Astrocyte (in vitro differentiated cells and primary cell): Measurements from ENCODE around the gene MARCHF10. TPM values are rescaled to one million over a fixed set of nuclear protein-coding genes. Genes with fewer than 3 reads are reported as not detected.
A peak's percentile ranks its signal among the peaks of the same experiment; 100 is the strongest.

Source experiments
- DNase-seq: peaks from one replicate; pipeline ENCODE4 v3.0.0-alpha.2; 2010; ENCODE audit warnings: low read depth
- FAIRE-seq: peaks from 2 replicates; lab custom pipeline; 2011; peaks lifted over from hg19 to GRCh38; lab: Jason Lieb, UNC
- H2AFZ ChIP-seq: 2 replicates; pipeline ENCODE4 v1.6.0; 2012; ENCODE audit warnings: low read depth, low read length, inconsistent platforms
- H3K27ac ChIP-seq: 2 replicates; pipeline ENCODE4 v1.5.1; 2011; ENCODE audit warnings: low read depth, low read length, inconsistent platforms
- H3K27me3 ChIP-seq: 2 replicates; pipeline ENCODE4 v1.6.0; 2011; ENCODE audit warnings: low read length, inconsistent platforms; ENCODE audit not compliant: insufficient read depth
- H3K36me3 ChIP-seq: 2 replicates; pipeline ENCODE4 v1.5.1; 2011; ENCODE audit warnings: low read length, inconsistent platforms; ENCODE audit not compliant: insufficient read depth
- H3K4me1 ChIP-seq: 2 replicates; pipeline ENCODE4 v1.5.1; 2011; ENCODE audit warnings: low read length, inconsistent platforms; ENCODE audit not compliant: insufficient read depth
- H3K4me2 ChIP-seq: 2 replicates; pipeline ENCODE4 v1.6.0; 2012; ENCODE audit warnings: low read length, inconsistent platforms
- H3K4me3 ChIP-seq: 2 replicates; pipeline ENCODE4 v1.5.1; 2011; ENCODE audit warnings: low read depth, mild to moderate bottlenecking, low read length, inconsistent platforms; ENCODE audit not compliant: insufficient read depth
- H3K79me2 ChIP-seq: 2 replicates; pipeline ENCODE4 v1.6.0; 2012; ENCODE audit warnings: mild to moderate bottlenecking, low read length, inconsistent platforms; ENCODE audit not compliant: insufficient read depth
- H3K9ac ChIP-seq: 2 replicates; pipeline ENCODE4 v1.6.0; 2012; ENCODE audit warnings: mild to moderate bottlenecking, low read length, inconsistent platforms
- H3K9me3 ChIP-seq: 2 replicates; pipeline ENCODE4 v1.5.1; 2012; ENCODE audit warnings: low read depth, mild to moderate bottlenecking, low read length, inconsistent platforms; ENCODE audit not compliant: insufficient read depth
- H4K20me1 ChIP-seq: 2 replicates; pipeline ENCODE4 v1.6.0; 2012; ENCODE audit warnings: low read length, inconsistent platforms; ENCODE audit not compliant: insufficient read depth
- H3K27ac Mint-ChIP-seq: one replicate; pipeline ENCODE4 v1.8.0; 2021; ENCODE audit warnings: mild to moderate bottlenecking, mixed read lengths; ENCODE audit not compliant: unreplicated experiment
- H3K27me3 Mint-ChIP-seq: one replicate; pipeline ENCODE4 v1.8.0; 2021; ENCODE audit warnings: low read depth, mixed read lengths; ENCODE audit not compliant: unreplicated experiment
- H3K36me3 Mint-ChIP-seq: one replicate; pipeline ENCODE4 v1.8.0; 2021; ENCODE audit warnings: low read depth, mixed read lengths; ENCODE audit not compliant: unreplicated experiment
- H3K4me1 Mint-ChIP-seq: one replicate; pipeline ENCODE4 v1.8.0; 2021; ENCODE audit warnings: low read depth, mixed read lengths; ENCODE audit not compliant: unreplicated experiment
- H3K4me3 Mint-ChIP-seq: one replicate; pipeline ENCODE4 v1.8.0; 2021; ENCODE audit warnings: mild to moderate bottlenecking, moderate library complexity, mixed read lengths; ENCODE audit not compliant: unreplicated experiment
- H3K9me3 Mint-ChIP-seq: one replicate; pipeline ENCODE4 v1.8.0; 2021; ENCODE audit warnings: mild to moderate bottlenecking, mixed read lengths; ENCODE audit not compliant: unreplicated experiment
- CTCF ChIP-seq: IDR thresholded peaks from 2 replicates; pipeline ENCODE4 v1.5.1; 2011; ENCODE audit warnings: low read depth, mild to moderate bottlenecking, inconsistent platforms, low read length, moderate library complexity; ENCODE audit not compliant: insufficient read depth
- EZH2 ChIP-seq: IDR thresholded peaks from 2 replicates; pipeline ENCODE4 v1.6.1; 2012; ENCODE audit warnings: mild to moderate bottlenecking, low read length, inconsistent platforms; ENCODE audit not compliant: insufficient read depth
- total RNA-seq: library from RNA; stranded (reverse); gene quantifications from 2 replicates; pipeline ENCODE4 v1.2.1, GENCODE V29; 2021

MARCHF10 gene
- total RNA-seq, 1 donor from 2014 or later: not detected

- no peak for DNase-seq
- Mint-ChIP-seq H3K27me3 (no peaks in the 10 kb centered on the region), H3K27ac (peak overlapping the region; percentile 64), H3K36me3 (peaks cover 2% of the 10 kb centered on the region), H3K4me1 (peaks cover 12% of the 10 kb centered on the region), H3K9me3 (no peaks in the 10 kb centered on the region), H3K4me3 (no peak overlapping the region)
- Histone ChIP-seq H4K20me1 (no peaks in the 10 kb centered on the region), H3K79me2 (no peaks in the 10 kb centered on the region), H3K9ac (no peak overlapping the region), H3K4me2 (no peak overlapping the region), H3K36me3 (no peaks in the 10 kb centered on the region), H3K4me1 (no peaks in the 10 kb centered on the region), H2AFZ (no peak overlapping the region), H3K4me3 (no peak overlapping the region), H3K27me3 (no peaks in the 10 kb centered on the region), H3K9me3 (no peaks in the 10 kb centered on the region), H3K27ac (no peak overlapping the region)
- no peak for FAIRE-seq
- no peak for TF ChIP-seq EZH2
- no peak for TF ChIP-seq CTCF
Measured at GRCh38 chr17:62804025-62804424, 4.1 kb downstream of the MARCHF10 start.

GRCh38 chr17:62802561-62803205 is 5.4 kb downstream of the MARCHF10 start:
- DNase-seq (no peak), FAIRE-seq (no peak)
- no peaks in the 10 kb centered on the region for H3K9me3 ChIP-seq
- H3K4me2 ChIP-seq: no peak overlapping the region
- TF ChIP-seq EZH2: no peak
- no peak for TF ChIP-seq CTCF
- H2AFZ ChIP-seq: no peak overlapping the region
- no peak overlapping the region for H3K27ac Mint-ChIP-seq
- H3K27ac ChIP-seq: no peak overlapping the region
- H3K36me3 ChIP-seq: no peaks in the 10 kb centered on the region
- no peaks in the 10 kb centered on the region for H3K9me3 Mint-ChIP-seq
- no peaks in the 10 kb centered on the region for H3K4me1 ChIP-seq
- no peaks in the 10 kb centered on the region for H3K79me2 ChIP-seq
- H4K20me1 ChIP-seq: no peaks in the 10 kb centered on the region
- peaks cover 2% of the 10 kb centered on the region for H3K36me3 Mint-ChIP-seq
- H3K27me3 ChIP-seq: no peaks in the 10 kb centered on the region
- H3K4me1 Mint-ChIP-seq: peaks cover 17% of the 10 kb centered on the region
- H3K4me3 ChIP-seq: no peak overlapping the region
- H3K27me3 Mint-ChIP-seq: no peaks in the 10 kb centered on the region
- H3K4me3 Mint-ChIP-seq: no peak overlapping the region
- H3K9ac ChIP-seq: no peak overlapping the region

- H3K9me3 ChIP-seq: no peaks in the 10 kb centered on the region
- DNase-seq: no peak
- H3K4me1 ChIP-seq: no peaks in the 10 kb centered on the region
- no peak overlapping the region for H3K4me3 Mint-ChIP-seq
- no peaks in the 10 kb centered on the region for H3K9me3 Mint-ChIP-seq
- H3K79me2 ChIP-seq: no peaks in the 10 kb centered on the region
- H3K9ac ChIP-seq: no peak overlapping the region
- no peaks in the 10 kb centered on the region for H3K36me3 ChIP-seq
- no peak overlapping the region for H3K4me2 ChIP-seq
- H3K36me3 Mint-ChIP-seq: peaks cover 2% of the 10 kb centered on the region
- H3K27ac Mint-ChIP-seq: no peak overlapping the region
- H3K27ac ChIP-seq: no peak overlapping the region
- FAIRE-seq: no peak
- no peak overlapping the region for H3K4me3 ChIP-seq
- H3K27me3 ChIP-seq: no peaks in the 10 kb centered on the region
- H2AFZ ChIP-seq: no peak overlapping the region
- TF ChIP-seq EZH2 (no peak), CTCF (no peak)
- peaks cover 15% of the 10 kb centered on the region for H3K4me1 Mint-ChIP-seq
- H4K20me1 ChIP-seq: no peaks in the 10 kb centered on the region
- no peaks in the 10 kb centered on the region for H3K27me3 Mint-ChIP-seq
Measured at GRCh38 chr17:62801553-62802114, 6.5 kb downstream of the MARCHF10 start.
